ENCODE data around the gene TLE2. TPM values are rescaled to one million over a fixed set of nuclear protein-coding genes. Genes with fewer than 3 reads are reported as not detected.

Gene TLE2
- polyA plus RNA-seq (2013) = 0.42 TPM

- WGBS (ENCODE audit: insufficient coverage) = 1% methylated on average over 35 of the region's 85 CpGs
- peaks cover 0 to 62% (median 39%) of the 10 kb centered on the region in 5 experiments for H3K27me3 ChIP-seq (replicated peaks in 2 of 5; ENCODE audit: control insufficient read depth in 4 of 5, insufficient read depth in 5 of 5, low read length in 4 of 5)
- CTCF ChIA-PET = no interaction called here
- POLR2A ChIA-PET = no interaction called here
- H3K27ac ChIP-seq (ENCODE audit: insufficient read depth in 1 of 2, low read depth in 1 of 2, low read length in 2 of 2, poor library complexity in 1 of 2, severe bottlenecking in 2 of 2) = no peak within 1 kb of the TSS
- DNase-seq = no peak
- H3K9me3 ChIP-seq (ENCODE audit: control extremely low read depth in 1 of 5, control insufficient read depth in 4 of 5, insufficient read depth in 2 of 5, low read depth in 1 of 5, low read length in 4 of 5) = peaks cover 0 to 5% (median 0%) of the 10 kb centered on the region in 5 experiments
- no peaks in the 10 kb centered on the region for H3K36me3 ChIP-seq (ENCODE audit: control insufficient read depth in 4 of 4, insufficient read depth in 4 of 4, low read length in 3 of 4)
- peaks cover 0 to 26% (median 16%) of the 10 kb centered on the region in 4 experiments for H3K4me1 ChIP-seq (ENCODE audit: control extremely low read depth in 1 of 4, control insufficient read depth in 4 of 4, insufficient read depth in 4 of 4, low read length in 3 of 4)
- H3K4me3 ChIP-seq (ENCODE audit: control insufficient read depth in 1 of 7, extremely low read depth in 1 of 7, insufficient read depth in 4 of 7, low read depth in 2 of 7, low read length in 6 of 7) = peak within 1 kb of the TSS in 6 of 7 experiments; percentile 13 to 68 (median 42)
These were observed at the start of gene TLE2 for GRCh38 chr19:3029065-3029923. Gene TLE2 (minus strand): TSS chr19:3029280. CDS start chr19:3028904, 376 bp downstream.

GRCh38 chr19:3075605-3076431 lies 46.7 kb upstream of the TLE2 start:
- H3K9me3 ChIP-seq (ENCODE audit: control extremely low read depth in 1 of 5, control insufficient read depth in 4 of 5, insufficient read depth in 2 of 5, low read depth in 1 of 5, low read length in 4 of 5) = no peaks in the 10 kb centered on the region
- DNase-seq = peak; percentile 45 to 68 (median 64)
- POLR2A ChIA-PET = no interaction called here

GRCh38 chr19:3073931-3074595 lies 45.0 kb upstream of the TLE2 start:
- Histone ChIP-seq H3K27ac (ENCODE audit: insufficient read depth in 1 of 2, low read depth in 1 of 2, low read length in 2 of 2, poor library complexity in 1 of 2, severe bottlenecking in 2 of 2) (no peak overlapping the region), H3K9me3 (ENCODE audit: control extremely low read depth in 1 of 5, control insufficient read depth in 4 of 5, insufficient read depth in 2 of 5, low read depth in 1 of 5, low read length in 4 of 5) (no peaks in the 10 kb centered on the region), H3K36me3 (ENCODE audit: control insufficient read depth in 4 of 4, insufficient read depth in 4 of 4, low read length in 3 of 4) (no peaks in the 10 kb centered on the region), H3K4me1 (ENCODE audit: control extremely low read depth in 1 of 4, control insufficient read depth in 4 of 4, insufficient read depth in 4 of 4, low read length in 3 of 4) (peaks cover 0 to 7% (median 3%) of the 10 kb centered on the region in 4 experiments), H3K4me3 (ENCODE audit: control insufficient read depth in 1 of 7, extremely low read depth in 1 of 7, insufficient read depth in 4 of 7, low read depth in 2 of 7, low read length in 6 of 7) (no peak overlapping the region), H3K27me3 (replicated peaks in 2 of 5; ENCODE audit: control insufficient read depth in 4 of 5, insufficient read depth in 5 of 5, low read length in 4 of 5) (peaks cover 0 to 4% (median 0%) of the 10 kb centered on the region in 5 experiments)
- whole genome bisulfite sequencing (ENCODE audit: insufficient coverage) = 80% methylated on average over 6 of the region's 8 CpGs
- ChIA-PET POLR2A (no interaction called here), CTCF (interaction anchor here (1.0 to 12.6 kb wide), 4 partner anchors 19 to 137 kb away, joined by 3 to 124 read pairs (median 4); no protein-coding TSS in a partner anchor)
- peak in 2 of 3 donors; percentile 40 to 48 for DNase-seq

More at GRCh38 chr19:3075605-3076431, 46.7 kb upstream of the TLE2 start:
- H3K4me3 ChIP-seq (ENCODE audit: control insufficient read depth in 1 of 7, extremely low read depth in 1 of 7, insufficient read depth in 4 of 7, low read depth in 2 of 7, low read length in 6 of 7) = peak overlapping the region in 3 of 7 experiments; percentile 15 to 55 (median 48)
- H3K27ac ChIP-seq (ENCODE audit: insufficient read depth in 1 of 2, low read depth in 1 of 2, low read length in 2 of 2, poor library complexity in 1 of 2, severe bottlenecking in 2 of 2) = no peak overlapping the region
- 28% methylated on average over 28 of the region's 41 CpGs for WGBS (ENCODE audit: insufficient coverage)
- CTCF ChIA-PET = interaction anchor here (0.9 to 12.6 kb wide), 19 partner anchors 8 to 135 kb away, joined by 3 to 124 read pairs (median 5); partner anchors contain the start of gene GNA11
- peaks cover 0 to 7% (median 3%) of the 10 kb centered on the region in 4 experiments for H3K4me1 ChIP-seq (ENCODE audit: control extremely low read depth in 1 of 4, control insufficient read depth in 4 of 4, insufficient read depth in 4 of 4, low read length in 3 of 4)
- peaks cover 0 to 4% (median 0%) of the 10 kb centered on the region in 5 experiments for H3K27me3 ChIP-seq (replicated peaks in 2 of 5; ENCODE audit: control insufficient read depth in 4 of 5, insufficient read depth in 5 of 5, low read length in 4 of 5)
- no peaks in the 10 kb centered on the region for H3K36me3 ChIP-seq (ENCODE audit: control insufficient read depth in 4 of 4, insufficient read depth in 4 of 4, low read length in 3 of 4)

- peaks cover 0 to 11% (median 6%) of the 10 kb centered on the region in 4 experiments for H3K4me1 ChIP-seq (ENCODE audit: control extremely low read depth in 1 of 4, control insufficient read depth in 4 of 4, insufficient read depth in 4 of 4, low read length in 3 of 4)
- ChIA-PET CTCF (interaction anchor here (0.6 to 12.6 kb wide), 7 partner anchors 21 to 117 kb away, joined by 3 to 124 read pairs (median 3); no protein-coding TSS in a partner anchor), POLR2A (interaction anchor here (0.6 kb wide), 1 partner anchor 30 kb away, joined by 5 read pairs; no protein-coding TSS in a partner anchor)
- H3K27me3 ChIP-seq (replicated peaks in 2 of 5; ENCODE audit: control insufficient read depth in 4 of 5, insufficient read depth in 5 of 5, low read length in 4 of 5) = peaks cover 0 to 4% (median 0%) of the 10 kb centered on the region in 5 experiments
- H3K9me3 ChIP-seq (ENCODE audit: control extremely low read depth in 1 of 5, control insufficient read depth in 4 of 5, insufficient read depth in 2 of 5, low read depth in 1 of 5, low read length in 4 of 5) = no peaks in the 10 kb centered on the region
- peak; percentile 54 to 80 (median 76) for DNase-seq
- H3K36me3 ChIP-seq (ENCODE audit: control insufficient read depth in 4 of 4, insufficient read depth in 4 of 4, low read length in 3 of 4) = no peaks in the 10 kb centered on the region
- H3K4me3 ChIP-seq (ENCODE audit: control insufficient read depth in 1 of 7, extremely low read depth in 1 of 7, insufficient read depth in 4 of 7, low read depth in 2 of 7, low read length in 6 of 7) = no peak overlapping the region
- no peak overlapping the region for H3K27ac ChIP-seq (ENCODE audit: insufficient read depth in 1 of 2, low read depth in 1 of 2, low read length in 2 of 2, poor library complexity in 1 of 2, severe bottlenecking in 2 of 2)
- 100% methylated on average over 3 of the region's 3 CpGs for WGBS (ENCODE audit: insufficient coverage)
These were observed 44.1 kb upstream of the TLE2 start for GRCh38 chr19:3073159-3073563.

- no peaks in the 10 kb centered on the region for H3K9me3 ChIP-seq (ENCODE audit: control extremely low read depth in 1 of 5, control insufficient read depth in 4 of 5, insufficient read depth in 2 of 5, low read depth in 1 of 5, low read length in 4 of 5)
- no peak overlapping the region for H3K27ac ChIP-seq (ENCODE audit: insufficient read depth in 1 of 2, low read depth in 1 of 2, low read length in 2 of 2, poor library complexity in 1 of 2, severe bottlenecking in 2 of 2)
- no peak for DNase-seq
- no peaks in the 10 kb centered on the region for H3K36me3 ChIP-seq (ENCODE audit: control insufficient read depth in 4 of 4, insufficient read depth in 4 of 4, low read length in 3 of 4)
- no peak overlapping the region for H3K4me3 ChIP-seq (ENCODE audit: control insufficient read depth in 1 of 7, extremely low read depth in 1 of 7, insufficient read depth in 4 of 7, low read depth in 2 of 7, low read length in 6 of 7)
- 100% methylated on average over 1 of the region's 4 CpGs for WGBS (ENCODE audit: insufficient coverage)
- peaks cover 0 to 4% (median 0%) of the 10 kb centered on the region in 5 experiments for H3K27me3 ChIP-seq (replicated peaks in 2 of 5; ENCODE audit: control insufficient read depth in 4 of 5, insufficient read depth in 5 of 5, low read length in 4 of 5)
- peaks cover 0 to 22% (median 14%) of the 10 kb centered on the region in 4 experiments for H3K4me1 ChIP-seq (ENCODE audit: control extremely low read depth in 1 of 4, control insufficient read depth in 4 of 4, insufficient read depth in 4 of 4, low read length in 3 of 4)
- CTCF ChIA-PET = interaction anchor here (1.2 to 12.6 kb wide), 3 partner anchors 27 to 116 kb away, joined by 3 to 124 read pairs (median 3); no protein-coding TSS in a partner anchor
- POLR2A ChIA-PET = no interaction called here
These were observed 42.7 kb upstream of the TLE2 start for GRCh38 chr19:3071768-3072167.

GRCh38 chr19:3068071-3068470 lies 39.0 kb upstream of the TLE2 start:
- H3K27ac ChIP-seq (ENCODE audit: insufficient read depth in 1 of 2, low read depth in 1 of 2, low read length in 2 of 2, poor library complexity in 1 of 2, severe bottlenecking in 2 of 2) = no peak overlapping the region
- H3K27me3 ChIP-seq (replicated peaks in 2 of 5; ENCODE audit: control insufficient read depth in 4 of 5, insufficient read depth in 5 of 5, low read length in 4 of 5) = no peaks in the 10 kb centered on the region
- 12% methylated on average over 16 of the region's 21 CpGs for WGBS (ENCODE audit: insufficient coverage)
- H3K4me3 ChIP-seq (ENCODE audit: control insufficient read depth in 1 of 7, extremely low read depth in 1 of 7, insufficient read depth in 4 of 7, low read depth in 2 of 7, low read length in 6 of 7) = no peak overlapping the region
- no peaks in the 10 kb centered on the region for H3K36me3 ChIP-seq (ENCODE audit: control insufficient read depth in 4 of 4, insufficient read depth in 4 of 4, low read length in 3 of 4)
- ChIA-PET POLR2A (interaction anchor here (1.1 kb wide), 1 partner anchor 98 kb away, joined by 3 read pairs; no protein-coding TSS in a partner anchor), CTCF (interaction anchor here (0.5 to 1.5 kb wide), 10 partner anchors 8 to 384 kb away, joined by 3 to 5 read pairs (median 3); no protein-coding TSS in a partner anchor)
- H3K4me1 ChIP-seq (ENCODE audit: control extremely low read depth in 1 of 4, control insufficient read depth in 4 of 4, insufficient read depth in 4 of 4, low read length in 3 of 4) = peaks cover 0 to 34% (median 21%) of the 10 kb centered on the region in 4 experiments
- DNase-seq = peak in 2 of 3 donors; percentile 80 to 86
- H3K9me3 ChIP-seq (ENCODE audit: control extremely low read depth in 1 of 5, control insufficient read depth in 4 of 5, insufficient read depth in 2 of 5, low read depth in 1 of 5, low read length in 4 of 5) = no peaks in the 10 kb centered on the region

Data from common myeloid progenitor, CD34-positive (primary cell).